Neural progenitor cell (in vitro differentiated cells): ENCODE measurements around the gene ITGA1.

ENCODE experiments used
- EZH2 ChIP-seq: fragments of 200-600 bp; sonication (generic); IDR thresholded peaks from 2 replicates; pipeline ENCODE4 v1.6.1; 2017; ENCODE audit warnings: antibody characterized with exemption, mild to moderate bottlenecking, moderate library complexity
- EZH2phosphoT487 ChIP-seq: fragments of 200-600 bp; sonication (generic); IDR thresholded peaks from 2 replicates; pipeline ENCODE4 v1.6.1; 2017; ENCODE audit warnings: antibody characterized with exemption
- TF ChIP-seq, protein P1 (sequence below): fragments of 200-600 bp; sonication (generic); IDR thresholded peaks from 2 replicates; pipeline ENCODE4 v1.5.1; 2017; ENCODE audit warnings: antibody characterized with exemption, mild to moderate bottlenecking

- TF ChIP-seq, protein P1, sequence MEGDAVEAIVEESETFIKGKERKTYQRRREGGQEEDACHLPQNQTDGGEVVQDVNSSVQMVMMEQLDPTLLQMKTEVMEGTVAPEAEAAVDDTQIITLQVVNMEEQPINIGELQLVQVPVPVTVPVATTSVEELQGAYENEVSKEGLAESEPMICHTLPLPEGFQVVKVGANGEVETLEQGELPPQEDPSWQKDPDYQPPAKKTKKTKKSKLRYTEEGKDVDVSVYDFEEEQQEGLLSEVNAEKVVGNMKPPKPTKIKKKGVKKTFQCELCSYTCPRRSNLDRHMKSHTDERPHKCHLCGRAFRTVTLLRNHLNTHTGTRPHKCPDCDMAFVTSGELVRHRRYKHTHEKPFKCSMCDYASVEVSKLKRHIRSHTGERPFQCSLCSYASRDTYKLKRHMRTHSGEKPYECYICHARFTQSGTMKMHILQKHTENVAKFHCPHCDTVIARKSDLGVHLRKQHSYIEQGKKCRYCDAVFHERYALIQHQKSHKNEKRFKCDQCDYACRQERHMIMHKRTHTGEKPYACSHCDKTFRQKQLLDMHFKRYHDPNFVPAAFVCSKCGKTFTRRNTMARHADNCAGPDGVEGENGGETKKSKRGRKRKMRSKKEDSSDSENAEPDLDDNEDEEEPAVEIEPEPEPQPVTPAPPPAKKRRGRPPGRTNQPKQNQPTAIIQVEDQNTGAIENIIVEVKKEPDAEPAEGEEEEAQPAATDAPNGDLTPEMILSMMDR, result no peak
- TF ChIP-seq EZH2 (no peak), EZH2phosphoT487 (no peak)
Observed at GRCh38 chr5:52767766-52768480, 19.8 kb upstream of the ITGA1 start.
